CD4-positive, alpha-beta T cell treated with Interferon alpha-2 for 1 hour (primary cell): ENCODE data around the gene TSPAN8.
"Not testable (repeated sequence)": the region's sequence is repeated elsewhere in the genome, so short reads cannot be mapped to it uniquely, and the experiment has no call there.

Experiments used
- DNase-seq, 2 donors: peaks; one replicate each; pipeline ENCODE4 v3.0.0-alpha.2; 2020 to 2022

TSPAN8 gene

GRCh38 chr12:71124835-71125460 lies 32.9 kb downstream of the TSPAN8 start:
- DNase-seq = no peak

- not testable (repeated sequence) for DNase-seq
These were observed 44.7 kb downstream of the TSPAN8 start for GRCh38 chr12:71113148-71113547.

- DNase-seq = no peak
These were observed 48.0 kb downstream of the TSPAN8 start for GRCh38 chr12:71109834-71110233.

GRCh38 chr12:71108355-71108754 lies 49.4 kb downstream of the TSPAN8 start:
- no peak for DNase-seq

GRCh38 chr12:71107936-71108335 lies 49.9 kb downstream of the TSPAN8 start:
- DNase-seq = no peak

GRCh38 chr12:71105956-71106355 lies 51.8 kb downstream of the TSPAN8 start:
- DNase-seq = no peak

- no peak for DNase-seq
These were observed 65.5 kb downstream of the TSPAN8 start for GRCh38 chr12:71092290-71092689.

- DNase-seq = no peak
These were observed 66.8 kb downstream of the TSPAN8 start for GRCh38 chr12:71090971-71091370.

- DNase-seq = no peak
These were observed 72.2 kb downstream of the TSPAN8 start for GRCh38 chr12:71085575-71085974.

- DNase-seq = no peak
These were observed 82.1 kb downstream of the TSPAN8 start for GRCh38 chr12:71075743-71076142.
